Measurements from ENCODE around the gene ZBTB46.
A peak's percentile ranks its signal among the peaks of the same experiment; 100 is the strongest.

Gene ZBTB46

GRCh38 chr20:63718996-63719395, 112.1 kb downstream of the ZBTB46 start:
- TF ChIP-seq, protein P1, sequence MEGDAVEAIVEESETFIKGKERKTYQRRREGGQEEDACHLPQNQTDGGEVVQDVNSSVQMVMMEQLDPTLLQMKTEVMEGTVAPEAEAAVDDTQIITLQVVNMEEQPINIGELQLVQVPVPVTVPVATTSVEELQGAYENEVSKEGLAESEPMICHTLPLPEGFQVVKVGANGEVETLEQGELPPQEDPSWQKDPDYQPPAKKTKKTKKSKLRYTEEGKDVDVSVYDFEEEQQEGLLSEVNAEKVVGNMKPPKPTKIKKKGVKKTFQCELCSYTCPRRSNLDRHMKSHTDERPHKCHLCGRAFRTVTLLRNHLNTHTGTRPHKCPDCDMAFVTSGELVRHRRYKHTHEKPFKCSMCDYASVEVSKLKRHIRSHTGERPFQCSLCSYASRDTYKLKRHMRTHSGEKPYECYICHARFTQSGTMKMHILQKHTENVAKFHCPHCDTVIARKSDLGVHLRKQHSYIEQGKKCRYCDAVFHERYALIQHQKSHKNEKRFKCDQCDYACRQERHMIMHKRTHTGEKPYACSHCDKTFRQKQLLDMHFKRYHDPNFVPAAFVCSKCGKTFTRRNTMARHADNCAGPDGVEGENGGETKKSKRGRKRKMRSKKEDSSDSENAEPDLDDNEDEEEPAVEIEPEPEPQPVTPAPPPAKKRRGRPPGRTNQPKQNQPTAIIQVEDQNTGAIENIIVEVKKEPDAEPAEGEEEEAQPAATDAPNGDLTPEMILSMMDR (IDR thresholded peaks at IDR 0.05; ENCODE audit: extremely low read depth, missing control alignments), result no peak
- DNase-seq (ENCODE audit: low spot score), result no peak

- no peak for DNase-seq (ENCODE audit: low spot score)
These were observed 116.2 kb downstream of the ZBTB46 start for GRCh38 chr20:63714858-63715257.

DNA sequence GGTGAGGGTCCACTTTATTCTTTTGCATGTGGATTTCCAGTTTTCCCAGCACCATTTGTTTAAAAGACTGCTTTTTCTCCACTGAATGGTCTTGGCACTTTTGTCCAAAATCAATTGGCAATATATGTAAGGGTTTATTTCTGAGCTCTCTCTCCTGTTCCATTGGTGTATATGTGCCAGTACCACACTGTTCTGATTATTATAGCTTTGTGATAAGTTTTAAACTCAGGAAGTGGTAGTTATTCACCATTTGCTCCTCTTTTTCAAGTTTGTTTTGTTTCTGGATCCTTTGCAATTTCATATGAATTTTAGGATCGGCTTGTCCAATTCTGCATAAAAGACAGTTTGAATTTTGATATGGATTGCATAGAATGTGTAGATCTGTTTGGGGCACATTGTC, 118.9 kb downstream of the ZBTB46 start:
- TF ChIP-seq, protein P1 (IDR thresholded peaks at IDR 0.05; ENCODE audit: extremely low read depth, missing control alignments), result no peak
- no peak for DNase-seq (ENCODE audit: low spot score)

More at GRCh38 chr20:63714858-63715257, 116.2 kb downstream of the ZBTB46 start:
- TF ChIP-seq, protein P1 (IDR thresholded peaks at IDR 0.05; ENCODE audit: extremely low read depth, missing control alignments), result no peak

- TF ChIP-seq, protein P1 (IDR thresholded peaks at IDR 0.05; ENCODE audit: extremely low read depth, missing control alignments), result no peak
- DNase-seq (ENCODE audit: low spot score), result no peak
These were observed 119.9 kb downstream of the ZBTB46 start for GRCh38 chr20:63711085-63711645.

GRCh38 chr20:63709149-63709527, 121.9 kb downstream of the ZBTB46 start:
- DNase-seq (ENCODE audit: low spot score), result no peak
- TF ChIP-seq, protein P1 (IDR thresholded peaks at IDR 0.05; ENCODE audit: extremely low read depth, missing control alignments), result no peak

- DNase-seq (ENCODE audit: low spot score), result no peak
- TF ChIP-seq, protein P1 (IDR thresholded peaks at IDR 0.05; ENCODE audit: extremely low read depth, missing control alignments), result no peak
These were observed 122.5 kb downstream of the ZBTB46 start for GRCh38 chr20:63708301-63709148.

DNA sequence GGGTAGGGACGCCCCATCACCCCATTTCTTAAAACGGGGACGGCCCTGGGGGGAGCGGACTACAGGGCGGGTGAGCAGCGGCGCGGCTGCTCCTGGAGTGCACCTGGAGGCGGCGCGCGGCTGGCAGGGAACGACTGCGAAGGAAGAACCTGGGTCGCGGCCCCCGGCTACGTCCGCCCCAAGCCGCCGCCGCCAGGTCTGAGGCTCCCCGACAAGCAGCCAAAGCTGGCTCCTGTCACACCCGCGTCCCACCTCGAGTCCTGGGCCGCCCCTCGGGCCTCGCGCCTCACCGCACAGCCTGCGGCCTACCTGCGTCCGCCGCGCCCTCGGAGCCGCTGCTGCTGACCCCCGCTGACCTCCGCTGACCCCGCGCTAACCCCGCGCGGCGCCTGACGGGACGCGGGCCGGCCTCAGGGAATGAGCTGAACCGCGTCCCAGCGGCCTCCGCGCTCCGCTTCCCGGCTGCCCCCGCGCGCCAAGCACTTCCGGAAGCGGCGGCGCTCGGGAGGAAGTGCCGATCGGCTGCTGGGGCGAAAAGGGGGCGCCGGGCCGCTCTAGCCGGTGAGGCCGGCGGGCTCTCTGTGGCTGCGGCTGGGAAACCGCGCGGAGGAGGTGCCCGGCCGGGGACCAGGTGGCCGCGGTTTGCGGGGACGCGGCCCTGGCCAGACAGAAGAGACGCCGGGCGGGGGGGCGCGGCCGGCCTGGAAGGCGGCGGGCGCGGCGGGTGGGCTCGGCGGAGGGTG, 123.3 kb downstream of the ZBTB46 start, which contains the start of the genes ARFRP1 and ZGPAT:
Gene ARFRP1 (minus strand): TSS at position 419 of the 743 bp plus-strand sequence. CDS start 885 bp downstream, outside the sequence.
Gene ZGPAT (plus strand): TSS at position 482 of the 743 bp plus-strand sequence. CDS start 542 bp downstream, outside the sequence.
- DNase-seq (ENCODE audit: low spot score), result peak; percentile 96
- TF ChIP-seq, protein P1 (IDR thresholded peaks at IDR 0.05; ENCODE audit: extremely low read depth, missing control alignments), result no peak
